Left lung (tissue), 10 donors: Measurements from ENCODE around the gene ESRRB. TPM values are rescaled to one million over a fixed set of nuclear protein-coding genes. Genes with fewer than 3 reads are reported as not detected.

Experiments used
- ATAC-seq: fragments of 200-7000 bp; cut with Tn5 transposase; one replicate; pipeline ENCODE4 v1.9.1; 2020; ENCODE audit warnings: moderate library complexity
- DNase-seq, 4 donors: peaks; one replicate each; pipeline ENCODE4 v3.0.0-alpha.2; 2013 to 2020
- H3K27ac ChIP-seq, 2 donors: fragments of 200-600 bp; sonication (generic) in 1 of 2; one replicate each; pipeline versions ENCODE4 v1.5.0 to v1.8.0; 2020 to 2021
- H3K27me3 ChIP-seq, 2 donors: fragments of 200-600 bp; sonication (generic) in 1 of 2; one replicate each; pipeline versions ENCODE4 v1.5.0 to v1.8.0; 2020 to 2021
- H3K36me3 ChIP-seq, 2 donors: fragments of 200-600 bp; sonication (generic) in 1 of 2; one replicate each; pipeline versions ENCODE4 v1.5.0 to v1.8.0; 2020 to 2021
- H3K4me1 ChIP-seq, 2 donors: fragments of 200-600 bp; one replicate each; pipeline ENCODE4 v1.8.0; 2021
- H3K4me3 ChIP-seq, 2 donors: fragments of 200-600 bp; sonication (generic) in 1 of 2; one replicate each; pipeline versions ENCODE4 v1.5.0 to v1.8.0; 2020 to 2021; ENCODE audit warnings: mild to moderate bottlenecking in 1 of 2
- H3K9me3 ChIP-seq, 2 donors: fragments of 200-600 bp; sonication (generic) in 1 of 2; one replicate each; pipeline versions ENCODE4 v1.5.0 to v1.8.0; 2020 to 2021
- intact Hi-C, 2 donors: fragments of 100-400 bp; cut with DNase I; formaldehyde crosslinking; loops; one replicate each; pipeline versions ENCODE4 v1.11.2 to v1.14.2; 2022
- polyA plus RNA-seq, 6 donors: library from polyadenylated mRNA; unstranded; fragments of 120-200 nt; gene quantifications; one replicate each; pipeline ENCODE4 v1.2.1, GENCODE V29; 2013; ENCODE audit not compliant: insufficient read length in 6 of 6
- total RNA-seq, 2 donors: library from RNA; stranded (reverse); fragmentation: NEBNext Ultra II Directional; extraction: Animal tissue kit (Norgen Biotek cat#: 25700); gene quantifications; one replicate each; pipeline ENCODE4 v1.2.1, GENCODE V29; 2021
- TF ChIP-seq, protein P1 (sequence below), 2 donors: fragments of 200-600 bp; sonication (generic) in 1 of 2; IDR thresholded peaks; one replicate each; pipeline versions ENCODE4 v1.5.0 to v1.8.0; 2021; ENCODE audit warnings: antibody characterized with exemption in 2 of 2
- donor health status: DM: no; HTN: yes; CAD: no.
- donor health status: DM: no; HTN: no; CAD: no.

The ESRRB gene
- total and polyA plus RNA-seq, 8 donors = 0.15 to 0.67 (median 0.40) TPM

DNA sequence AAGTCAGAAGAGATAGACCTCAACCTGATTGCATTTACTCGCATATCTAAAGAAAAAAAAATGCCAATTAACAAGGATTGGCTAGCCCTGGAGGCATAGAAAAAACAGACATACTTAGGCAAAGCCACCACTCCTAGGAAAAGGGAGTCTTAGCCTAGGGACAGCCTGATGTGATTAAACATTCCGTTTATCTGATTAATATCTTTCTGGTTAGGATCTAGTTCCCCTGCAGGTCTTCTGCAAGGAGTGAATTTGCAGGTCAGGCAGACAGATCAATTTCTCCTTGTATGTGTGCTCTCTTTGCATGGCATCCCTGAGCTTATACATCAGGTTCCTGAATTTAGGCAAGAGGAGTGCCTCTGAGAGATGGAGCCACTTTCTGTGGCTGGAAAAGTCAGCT, 70.5 kb downstream of the ESRRB start:
- no peaks in the 10 kb centered on the region for H3K36me3 ChIP-seq
- intact Hi-C loops = no loop called here
- H3K27ac ChIP-seq = no peak overlapping the region
- H3K4me3 ChIP-seq = no peak overlapping the region
- no peaks in the 10 kb centered on the region for H3K4me1 ChIP-seq
- H3K9me3 ChIP-seq = no peaks in the 10 kb centered on the region
- no peak for DNase-seq
- H3K27me3 ChIP-seq = no peaks in the 10 kb centered on the region
- TF ChIP-seq, protein P1, sequence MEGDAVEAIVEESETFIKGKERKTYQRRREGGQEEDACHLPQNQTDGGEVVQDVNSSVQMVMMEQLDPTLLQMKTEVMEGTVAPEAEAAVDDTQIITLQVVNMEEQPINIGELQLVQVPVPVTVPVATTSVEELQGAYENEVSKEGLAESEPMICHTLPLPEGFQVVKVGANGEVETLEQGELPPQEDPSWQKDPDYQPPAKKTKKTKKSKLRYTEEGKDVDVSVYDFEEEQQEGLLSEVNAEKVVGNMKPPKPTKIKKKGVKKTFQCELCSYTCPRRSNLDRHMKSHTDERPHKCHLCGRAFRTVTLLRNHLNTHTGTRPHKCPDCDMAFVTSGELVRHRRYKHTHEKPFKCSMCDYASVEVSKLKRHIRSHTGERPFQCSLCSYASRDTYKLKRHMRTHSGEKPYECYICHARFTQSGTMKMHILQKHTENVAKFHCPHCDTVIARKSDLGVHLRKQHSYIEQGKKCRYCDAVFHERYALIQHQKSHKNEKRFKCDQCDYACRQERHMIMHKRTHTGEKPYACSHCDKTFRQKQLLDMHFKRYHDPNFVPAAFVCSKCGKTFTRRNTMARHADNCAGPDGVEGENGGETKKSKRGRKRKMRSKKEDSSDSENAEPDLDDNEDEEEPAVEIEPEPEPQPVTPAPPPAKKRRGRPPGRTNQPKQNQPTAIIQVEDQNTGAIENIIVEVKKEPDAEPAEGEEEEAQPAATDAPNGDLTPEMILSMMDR (IDR thresholded peaks at IDR 0.05) = no peak
- no peak for ATAC-seq

DNA sequence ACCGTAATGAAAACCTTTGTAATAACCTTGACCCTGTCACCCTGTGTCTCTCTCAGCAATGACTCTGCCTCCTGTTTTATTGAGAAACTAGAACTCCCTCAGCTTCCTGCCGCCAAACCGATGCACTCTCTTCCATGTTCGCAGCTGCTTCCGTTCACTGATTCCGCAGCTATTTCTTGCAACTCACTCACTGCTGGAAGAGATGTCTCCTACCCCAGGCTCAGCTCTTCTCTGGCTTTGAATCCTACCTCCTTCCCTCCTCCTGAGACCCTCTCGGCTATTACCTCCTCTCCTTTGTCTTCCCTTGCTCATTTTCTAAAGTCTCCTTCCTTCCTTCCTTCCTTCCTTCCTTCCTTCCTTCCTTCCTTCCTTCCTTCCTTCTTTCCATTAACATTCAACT, 71.0 kb downstream of the ESRRB start:
- DNase-seq = no peak
- intact Hi-C loops = no loop called here
- Histone ChIP-seq H3K9me3 (no peaks in the 10 kb centered on the region), H3K27ac (no peak overlapping the region), H3K4me1 (no peaks in the 10 kb centered on the region), H3K4me3 (no peak overlapping the region), H3K36me3 (no peaks in the 10 kb centered on the region), H3K27me3 (no peaks in the 10 kb centered on the region)
- TF ChIP-seq, protein P1 (IDR thresholded peaks at IDR 0.05) = no peak
- no peak for ATAC-seq

DNA sequence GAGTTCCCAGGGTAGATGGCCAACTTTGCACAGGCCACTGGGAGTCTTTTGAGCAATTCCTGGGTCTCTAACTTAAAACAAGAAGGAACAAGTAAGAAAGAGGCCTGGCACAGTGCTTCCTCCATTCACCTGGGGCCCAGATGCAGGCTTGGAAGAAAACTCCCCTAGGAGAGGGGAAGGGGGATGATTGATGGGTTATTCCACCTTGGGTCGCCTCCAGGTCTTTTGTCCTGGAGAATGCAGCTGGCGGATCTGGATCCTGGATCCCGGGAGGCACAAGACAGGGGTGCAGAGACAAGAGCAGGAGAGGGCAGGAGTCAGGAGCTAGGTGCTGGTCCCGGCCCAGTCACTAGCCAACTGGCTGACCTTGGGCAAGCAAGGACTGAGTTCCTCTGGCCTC, 74.5 kb downstream of the ESRRB start:
- Histone ChIP-seq H3K27ac (no peak overlapping the region), H3K36me3 (no peaks in the 10 kb centered on the region), H3K4me1 (no peaks in the 10 kb centered on the region), H3K9me3 (no peaks in the 10 kb centered on the region), H3K27me3 (no peaks in the 10 kb centered on the region), H3K4me3 (no peak overlapping the region)
- ATAC-seq (no peak), DNase-seq (no peak)
- intact Hi-C loops = no loop called here
- TF ChIP-seq, protein P1 (IDR thresholded peaks at IDR 0.05) = no peak

DNA sequence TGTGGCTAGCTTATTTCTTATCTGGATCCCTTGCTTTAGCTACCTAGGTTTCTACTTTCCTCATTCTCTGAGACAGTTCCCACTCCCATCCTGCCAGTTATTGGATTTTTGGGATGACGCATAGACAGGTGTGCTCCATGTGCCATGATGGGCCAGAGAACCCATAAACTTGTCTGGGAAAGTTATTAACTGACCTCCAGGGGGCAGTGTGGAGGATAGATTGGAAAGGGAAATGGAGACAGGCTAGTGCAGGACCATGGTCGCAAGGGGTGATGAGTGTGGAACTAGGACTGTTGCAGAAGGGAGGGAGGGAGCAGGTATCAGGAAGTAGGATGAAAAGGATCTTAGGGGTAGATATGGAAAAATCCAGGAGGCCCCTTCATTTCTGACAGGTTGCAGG, 80.3 kb downstream of the ESRRB start:
- H3K4me3 ChIP-seq = no peak overlapping the region
- H3K36me3 ChIP-seq = no peaks in the 10 kb centered on the region
- peak; percentile 78 for ATAC-seq
- H3K4me1 ChIP-seq = no peaks in the 10 kb centered on the region
- no peaks in the 10 kb centered on the region for H3K9me3 ChIP-seq
- no peak overlapping the region for H3K27ac ChIP-seq
- DNase-seq = peak in 1 of 4 donors; percentile 27
- no peaks in the 10 kb centered on the region for H3K27me3 ChIP-seq
- TF ChIP-seq, protein P1 (IDR thresholded peaks at IDR 0.05) = peak; percentile 27 to 54
- intact Hi-C loops = no loop called here

DNA sequence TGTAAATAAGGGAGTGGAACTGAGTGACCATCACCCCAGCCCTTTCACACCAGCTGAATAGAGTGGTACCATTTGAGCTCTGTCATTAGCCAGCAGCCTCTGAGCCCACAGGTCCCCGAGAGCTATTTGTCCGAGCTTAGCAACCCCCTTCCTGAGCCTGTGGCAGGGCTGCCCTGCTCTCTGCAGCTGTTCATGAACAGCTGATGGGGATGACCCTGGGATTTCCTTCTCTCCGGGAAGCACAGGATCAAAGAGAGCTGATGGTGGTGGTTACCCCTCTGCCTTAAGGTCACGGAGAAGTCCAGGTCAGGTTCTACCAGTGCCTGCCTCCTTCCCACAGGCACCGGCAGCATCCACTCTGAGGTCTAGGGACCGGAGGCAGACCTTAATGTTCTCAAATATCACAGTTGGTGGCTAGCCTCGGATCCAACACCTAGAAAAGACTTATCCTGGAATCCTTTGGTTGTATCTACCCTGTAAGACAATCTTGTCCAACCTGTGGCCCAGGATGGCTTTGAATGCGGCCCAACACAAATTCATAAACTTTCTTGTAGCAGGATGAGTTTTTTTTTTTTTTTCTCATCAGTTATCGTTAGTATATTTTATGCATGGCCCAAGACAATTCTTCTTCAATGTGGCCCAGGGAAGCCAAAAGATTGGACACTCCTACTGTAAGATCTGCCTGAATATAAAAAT, 81.1 kb downstream of the ESRRB start:
- no peak overlapping the region for H3K27ac ChIP-seq
- intact Hi-C loops = no loop called here

More for the DNA sequence above, 81.1 kb downstream of the ESRRB start:
- Histone ChIP-seq H3K9me3 (no peaks in the 10 kb centered on the region), H3K36me3 (no peaks in the 10 kb centered on the region), H3K4me3 (no peak overlapping the region), H3K27me3 (no peaks in the 10 kb centered on the region), H3K4me1 (no peaks in the 10 kb centered on the region)
- no peak for ATAC-seq
- no peak for DNase-seq
- TF ChIP-seq, protein P1 (IDR thresholded peaks at IDR 0.05) = no peak
